Erythroblast (primary cell): ENCODE measurements around the gene PTGFRN.

Source experiments
- DNase-seq, 2 experiments: peaks; one replicate each; lab custom pipeline; 2025; lab: John Stamatoyannopoulos, UW
- GATA1 ChIP-seq: IDR thresholded peaks from 2 replicates; pipeline ENCODE4 v1.6.1; 2011; ENCODE audit warnings: low read depth, mild to moderate bottlenecking, control low read depth, low read length, moderate library complexity
- POLR2A ChIP-seq: IDR thresholded peaks from 2 replicates; pipeline ENCODE4 v1.6.1; 2011; ENCODE audit warnings: mild to moderate bottlenecking, low read length

PTGFRN gene

GRCh38 chr1:116950517-116951199 is 40.9 kb downstream of the PTGFRN start:
- no peak for DNase-seq
- TF ChIP-seq POLR2A (no peak), GATA1 (no peak)

GRCh38 chr1:116951200-116951935 is 41.7 kb downstream of the PTGFRN start:
- DNase-seq: no peak
- TF ChIP-seq POLR2A (no peak), GATA1 (no peak)

- no peak for TF ChIP-seq GATA1
- no peak for TF ChIP-seq POLR2A
- DNase-seq: no peak
Observed at GRCh38 chr1:116952738-116953275, 43.1 kb downstream of the PTGFRN start.

- no peak for DNase-seq
- TF ChIP-seq POLR2A: no peak
- no peak for TF ChIP-seq GATA1
Observed at GRCh38 chr1:116954440-116954839, 44.7 kb downstream of the PTGFRN start.

- TF ChIP-seq POLR2A (no peak), GATA1 (no peak)
Observed at GRCh38 chr1:116956378-116956777, 46.7 kb downstream of the PTGFRN start.

GRCh38 chr1:116957646-116958045 is 47.9 kb downstream of the PTGFRN start:
- no peak for TF ChIP-seq POLR2A
- no peak for TF ChIP-seq GATA1
- DNase-seq: no peak

More at GRCh38 chr1:116956378-116956777, 46.7 kb downstream of the PTGFRN start:
- no peak for DNase-seq

- TF ChIP-seq POLR2A (no peak), GATA1 (no peak)
- no peak for DNase-seq
Observed at GRCh38 chr1:116958110-116958509, 48.4 kb downstream of the PTGFRN start.

GRCh38 chr1:116958977-116959376 is 49.3 kb downstream of the PTGFRN start:
- no peak for TF ChIP-seq POLR2A
- no peak for TF ChIP-seq GATA1
- DNase-seq: no peak

GRCh38 chr1:116961606-116962005 is 51.9 kb downstream of the PTGFRN start:
- no peak for TF ChIP-seq POLR2A
- no peak for TF ChIP-seq GATA1
- DNase-seq: no peak

- no peak for DNase-seq
- no peak for TF ChIP-seq POLR2A
- TF ChIP-seq GATA1: no peak
Observed at GRCh38 chr1:116962987-116963639, 53.4 kb downstream of the PTGFRN start.

- TF ChIP-seq GATA1 (no peak), POLR2A (no peak)
- no peak for DNase-seq
Observed at GRCh38 chr1:116966791-116967190, 57.1 kb downstream of the PTGFRN start.

- no peak for DNase-seq
Observed at GRCh38 chr1:116968724-116969123, 59.0 kb downstream of the PTGFRN start.

GRCh38 chr1:116971258-116971860 is 61.6 kb downstream of the PTGFRN start:
- TF ChIP-seq GATA1: no peak
- TF ChIP-seq POLR2A: no peak
- DNase-seq: no peak

More at GRCh38 chr1:116968724-116969123, 59.0 kb downstream of the PTGFRN start:
- TF ChIP-seq POLR2A (no peak), GATA1 (no peak)

GRCh38 chr1:116971965-116972673 is 62.4 kb downstream of the PTGFRN start:
- DNase-seq: no peak

More at GRCh38 chr1:116971965-116972673, 62.4 kb downstream of the PTGFRN start:
- no peak for TF ChIP-seq GATA1
- no peak for TF ChIP-seq POLR2A
